ENCODE data around the gene PROX2. TPM values are rescaled to one million over a fixed set of nuclear protein-coding genes. Genes with fewer than 3 reads are reported as not detected.

Gene PROX2
- total RNA-seq, 1 donor from 2014 or later = not detected

- intact Hi-C loops (cut with DNase I) = no loop called here
- DNase-seq (ENCODE audit: extremely low spot score in 2 of 2) = no peak
- TF ChIP-seq CTCF (IDR thresholded peaks at IDR 0.05) (no peak), POLR2AphosphoS5 (IDR thresholded peaks at IDR 0.05; ENCODE audit: insufficient read depth in 1 of 2, low read depth in 1 of 2) (no peak), POLR2A (IDR thresholded peaks at IDR 0.05) (no peak)
- Histone ChIP-seq H3K27ac (no peak overlapping the region), H3K27me3 (no peaks in the 10 kb centered on the region), H3K9me3 (no peaks in the 10 kb centered on the region), H3K4me1 (peaks cover 20% of the 10 kb centered on the region), H3K4me3 (no peak overlapping the region), H3K36me3 (peaks cover 0 to 73% of the 10 kb centered on the region in 2 donors)
Observed at GRCh38 chr14:74891870-74892269, 15.9 kb upstream of the PROX2 start.

GRCh38 chr14:74890262-74890661 lies 14.3 kb upstream of the PROX2 start:
- DNase-seq (ENCODE audit: extremely low spot score in 2 of 2) = no peak
- TF ChIP-seq POLR2A (IDR thresholded peaks at IDR 0.05) = no peak
- TF ChIP-seq CTCF (IDR thresholded peaks at IDR 0.05) = no peak
- no peak for TF ChIP-seq POLR2AphosphoS5 (IDR thresholded peaks at IDR 0.05; ENCODE audit: insufficient read depth in 1 of 2, low read depth in 1 of 2)
- Histone ChIP-seq H3K9me3 (no peaks in the 10 kb centered on the region), H3K4me1 (peaks cover 34% of the 10 kb centered on the region), H3K36me3 (peaks cover 0 to 57% of the 10 kb centered on the region in 2 donors), H3K4me3 (no peak overlapping the region), H3K27me3 (no peaks in the 10 kb centered on the region), H3K27ac (no peak overlapping the region)
- intact Hi-C loops (cut with DNase I) = no loop called here

- Histone ChIP-seq H3K27me3 (no peaks in the 10 kb centered on the region), H3K9me3 (no peaks in the 10 kb centered on the region), H3K4me1 (peaks cover 53% of the 10 kb centered on the region), H3K27ac (no peak overlapping the region), H3K4me3 (no peak overlapping the region), H3K36me3 (peaks cover 0 to 39% of the 10 kb centered on the region in 2 donors)
- intact Hi-C loops (cut with DNase I) = no loop called here
- TF ChIP-seq POLR2A (IDR thresholded peaks at IDR 0.05) = no peak
- no peak for TF ChIP-seq CTCF (IDR thresholded peaks at IDR 0.05)
- TF ChIP-seq POLR2AphosphoS5 (IDR thresholded peaks at IDR 0.05; ENCODE audit: insufficient read depth in 1 of 2, low read depth in 1 of 2) = no peak
- no peak for DNase-seq (ENCODE audit: extremely low spot score in 2 of 2)
Observed at GRCh38 chr14:74888164-74889158, 12.5 kb upstream of the PROX2 start.

- H3K36me3 ChIP-seq = peaks cover 0 to 15% of the 10 kb centered on the region in 2 donors
- no peak overlapping the region for H3K4me3 ChIP-seq
- H3K27ac ChIP-seq = peak overlapping the region; percentile 10
- intact Hi-C loops (cut with DNase I) = no loop called here
- H3K27me3 ChIP-seq = no peaks in the 10 kb centered on the region
- DNase-seq (ENCODE audit: extremely low spot score in 2 of 2) = no peak
- no peaks in the 10 kb centered on the region for H3K9me3 ChIP-seq
- TF ChIP-seq POLR2AphosphoS5 (IDR thresholded peaks at IDR 0.05; ENCODE audit: insufficient read depth in 1 of 2, low read depth in 1 of 2) = peak; percentile 22 to 35
- no peak for TF ChIP-seq POLR2A (IDR thresholded peaks at IDR 0.05)
- peaks cover 64% of the 10 kb centered on the region for H3K4me1 ChIP-seq
Observed at GRCh38 chr14:74886001-74886400, 10.1 kb upstream of the PROX2 start.

- Histone ChIP-seq H3K4me1 (peaks cover 47% of the 10 kb centered on the region), H3K4me3 (peak overlapping the region; percentile 60 to 100), H3K27ac (peak overlapping the region; percentile 95), H3K27me3 (no peaks in the 10 kb centered on the region), H3K9me3 (no peaks in the 10 kb centered on the region), H3K36me3 (no peaks in the 10 kb centered on the region)
- DNase-seq (ENCODE audit: extremely low spot score in 2 of 2) = no peak
- intact Hi-C loops (cut with DNase I) = no loop called here
- TF ChIP-seq POLR2A (IDR thresholded peaks at IDR 0.05) = no peak
- TF ChIP-seq CTCF (IDR thresholded peaks at IDR 0.05) = no peak
- no peak for TF ChIP-seq POLR2AphosphoS5 (IDR thresholded peaks at IDR 0.05; ENCODE audit: insufficient read depth in 1 of 2, low read depth in 1 of 2)
Observed at GRCh38 chr14:74882103-74882920, 6.4 kb upstream of the PROX2 start.
